ENCODE measurements around the gene APOA5.

APOA5 gene

GRCh38 chr11:116800610-116801009, 8.9 kb upstream of the APOA5 start:
- H3K9me3 ChIP-seq (ENCODE audit: low read length) = no peaks in the 10 kb centered on the region
- H3K36me3 ChIP-seq (ENCODE audit: insufficient read depth, low read length) = no peaks in the 10 kb centered on the region
- no peak overlapping the region for H2AFZ ChIP-seq (ENCODE audit: low read depth, low read length)
- H3K4me3 ChIP-seq (ENCODE audit: low read length) = no peak overlapping the region
- no peaks in the 10 kb centered on the region for H3K4me1 ChIP-seq (ENCODE audit: insufficient read depth, low read length)
- H3K27me3 ChIP-seq (ENCODE audit: insufficient read depth, low read length) = no peaks in the 10 kb centered on the region

DNA sequence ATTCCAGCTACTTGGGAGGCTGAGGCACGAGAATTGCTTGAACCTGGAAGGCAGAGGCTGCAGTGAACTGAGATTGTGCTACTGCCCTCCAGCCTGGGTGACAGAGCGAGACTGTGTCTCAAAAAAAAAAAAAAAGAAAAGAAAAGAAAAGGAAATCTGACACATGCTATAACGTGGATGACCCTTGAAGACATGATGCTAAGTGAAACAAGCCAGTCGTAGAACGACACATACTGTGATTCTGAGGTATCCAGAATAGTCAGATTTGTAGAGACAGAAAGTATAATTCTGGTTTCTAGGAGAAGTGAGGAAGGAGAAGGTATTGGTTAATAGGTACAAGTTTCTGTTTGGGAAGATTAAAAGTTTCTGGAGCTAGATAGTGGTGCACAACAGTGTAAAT, 6.7 kb upstream of the APOA5 start:
- H3K36me3 ChIP-seq (ENCODE audit: insufficient read depth, low read length) = no peaks in the 10 kb centered on the region
- no peaks in the 10 kb centered on the region for H3K9me3 ChIP-seq (ENCODE audit: low read length)
- no peak overlapping the region for H3K4me3 ChIP-seq (ENCODE audit: low read length)
- no peaks in the 10 kb centered on the region for H3K27me3 ChIP-seq (ENCODE audit: insufficient read depth, low read length)
- H2AFZ ChIP-seq (ENCODE audit: low read depth, low read length) = no peak overlapping the region
- no peaks in the 10 kb centered on the region for H3K4me1 ChIP-seq (ENCODE audit: insufficient read depth, low read length)

- Histone ChIP-seq H3K4me1 (ENCODE audit: insufficient read depth, low read length) (no peaks in the 10 kb centered on the region), H2AFZ (ENCODE audit: low read depth, low read length) (no peak overlapping the region), H3K4me3 (ENCODE audit: low read length) (no peak overlapping the region), H3K9me3 (ENCODE audit: low read length) (no peaks in the 10 kb centered on the region), H3K36me3 (ENCODE audit: insufficient read depth, low read length) (no peaks in the 10 kb centered on the region), H3K27me3 (ENCODE audit: insufficient read depth, low read length) (no peaks in the 10 kb centered on the region)
Observed at GRCh38 chr11:116797816-116798215, 6.1 kb upstream of the APOA5 start.

DNA sequence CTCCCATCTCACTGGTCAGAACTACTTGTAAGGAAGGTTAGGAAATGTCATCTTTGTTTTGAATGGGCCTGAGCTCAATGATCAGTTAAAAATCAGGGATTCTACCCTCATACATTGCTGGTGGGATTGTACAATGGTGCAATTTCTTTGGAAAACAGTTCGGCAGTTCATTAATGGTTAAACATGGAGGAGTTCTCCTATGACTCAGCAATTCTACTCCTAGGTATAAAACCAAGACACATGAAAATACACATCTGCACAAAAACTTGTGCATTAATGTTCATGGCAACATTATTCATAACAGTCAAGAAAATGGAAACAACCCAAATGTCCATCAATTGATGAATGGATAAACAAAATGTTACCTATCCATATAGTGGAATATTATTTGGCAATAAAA, 4.9 kb upstream of the APOA5 start:
- H3K4me1 ChIP-seq (ENCODE audit: insufficient read depth, low read length) = no peaks in the 10 kb centered on the region
- H2AFZ ChIP-seq (ENCODE audit: low read depth, low read length) = no peak overlapping the region
- no peaks in the 10 kb centered on the region for H3K36me3 ChIP-seq (ENCODE audit: insufficient read depth, low read length)
- H3K4me3 ChIP-seq (ENCODE audit: low read length) = no peak overlapping the region
- H3K9me3 ChIP-seq (ENCODE audit: low read length) = no peaks in the 10 kb centered on the region
- H3K27me3 ChIP-seq (ENCODE audit: insufficient read depth, low read length) = no peaks in the 10 kb centered on the region

- Histone ChIP-seq H2AFZ (ENCODE audit: low read depth, low read length) (no peak overlapping the region), H3K36me3 (ENCODE audit: insufficient read depth, low read length) (no peaks in the 10 kb centered on the region), H3K4me1 (ENCODE audit: insufficient read depth, low read length) (no peaks in the 10 kb centered on the region), H3K27me3 (ENCODE audit: insufficient read depth, low read length) (no peaks in the 10 kb centered on the region), H3K9me3 (ENCODE audit: low read length) (no peaks in the 10 kb centered on the region), H3K4me3 (ENCODE audit: low read length) (no peak overlapping the region)
Observed at GRCh38 chr11:116794851-116795250, 3.2 kb upstream of the APOA5 start.

- H3K9me3 ChIP-seq (ENCODE audit: low read length) = no peaks in the 10 kb centered on the region
Observed at GRCh38 chr11:116793772-116794097, 2.1 kb upstream of the APOA5 start.

GRCh38 chr11:116792869-116793771, 1.4 kb upstream of the APOA5 start:
- Histone ChIP-seq H2AFZ (ENCODE audit: low read depth, low read length) (no peak overlapping the region), H3K9me3 (ENCODE audit: low read length) (no peaks in the 10 kb centered on the region), H3K36me3 (ENCODE audit: insufficient read depth, low read length) (no peaks in the 10 kb centered on the region), H3K4me3 (ENCODE audit: low read length) (no peak overlapping the region), H3K27me3 (ENCODE audit: insufficient read depth, low read length) (no peaks in the 10 kb centered on the region), H3K4me1 (ENCODE audit: insufficient read depth, low read length) (peaks cover 5% of the 10 kb centered on the region)

More at GRCh38 chr11:116793772-116794097, 2.1 kb upstream of the APOA5 start:
- no peak overlapping the region for H3K4me3 ChIP-seq (ENCODE audit: low read length)
- H2AFZ ChIP-seq (ENCODE audit: low read depth, low read length) = no peak overlapping the region
- H3K27me3 ChIP-seq (ENCODE audit: insufficient read depth, low read length) = no peaks in the 10 kb centered on the region
- no peaks in the 10 kb centered on the region for H3K4me1 ChIP-seq (ENCODE audit: insufficient read depth, low read length)
- H3K36me3 ChIP-seq (ENCODE audit: insufficient read depth, low read length) = no peaks in the 10 kb centered on the region

DNA sequence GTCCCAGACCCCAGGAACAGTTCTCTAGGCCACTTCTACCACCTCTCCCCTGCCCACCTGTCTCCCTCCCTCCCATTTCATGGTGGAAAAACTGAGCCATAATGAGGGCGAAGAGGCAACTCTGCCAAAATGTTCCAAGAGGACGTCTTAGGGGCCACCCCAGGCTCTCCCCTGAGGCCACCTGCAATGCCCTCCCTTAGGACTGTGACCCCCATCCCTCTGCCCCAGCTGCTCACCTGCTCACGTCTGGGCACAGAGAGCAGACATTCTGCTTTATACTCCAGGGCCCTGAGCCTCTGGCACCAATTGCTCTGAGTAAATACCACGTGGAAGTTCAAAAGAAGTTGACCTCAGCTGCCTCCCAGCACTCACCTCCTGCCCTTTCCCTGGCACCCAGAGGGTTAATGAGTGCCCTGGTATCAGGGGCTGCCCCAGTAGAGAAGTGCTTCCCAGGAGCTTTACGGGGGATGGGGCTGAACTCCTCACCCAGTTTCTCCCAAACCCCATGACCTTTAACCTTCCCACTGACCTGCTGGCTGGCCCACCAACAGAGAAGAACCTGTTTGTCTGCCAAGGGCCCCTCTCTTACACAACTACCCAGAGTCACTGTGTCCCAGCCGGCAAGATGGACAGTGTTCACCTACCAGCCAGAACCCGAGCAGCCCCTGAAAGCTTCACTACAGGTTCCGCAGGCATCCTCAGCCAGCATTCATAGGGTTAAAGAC, 627 bp upstream of the APOA5 start:
- H3K27me3 ChIP-seq (ENCODE audit: insufficient read depth, low read length) = no peaks in the 10 kb centered on the region
- H3K36me3 ChIP-seq (ENCODE audit: insufficient read depth, low read length) = no peaks in the 10 kb centered on the region
- H3K4me3 ChIP-seq (ENCODE audit: low read length) = no peak overlapping the region
- peaks cover 7% of the 10 kb centered on the region for H3K4me1 ChIP-seq (ENCODE audit: insufficient read depth, low read length)
- no peak overlapping the region for H2AFZ ChIP-seq (ENCODE audit: low read depth, low read length)
- no peaks in the 10 kb centered on the region for H3K9me3 ChIP-seq (ENCODE audit: low read length)

DNA sequence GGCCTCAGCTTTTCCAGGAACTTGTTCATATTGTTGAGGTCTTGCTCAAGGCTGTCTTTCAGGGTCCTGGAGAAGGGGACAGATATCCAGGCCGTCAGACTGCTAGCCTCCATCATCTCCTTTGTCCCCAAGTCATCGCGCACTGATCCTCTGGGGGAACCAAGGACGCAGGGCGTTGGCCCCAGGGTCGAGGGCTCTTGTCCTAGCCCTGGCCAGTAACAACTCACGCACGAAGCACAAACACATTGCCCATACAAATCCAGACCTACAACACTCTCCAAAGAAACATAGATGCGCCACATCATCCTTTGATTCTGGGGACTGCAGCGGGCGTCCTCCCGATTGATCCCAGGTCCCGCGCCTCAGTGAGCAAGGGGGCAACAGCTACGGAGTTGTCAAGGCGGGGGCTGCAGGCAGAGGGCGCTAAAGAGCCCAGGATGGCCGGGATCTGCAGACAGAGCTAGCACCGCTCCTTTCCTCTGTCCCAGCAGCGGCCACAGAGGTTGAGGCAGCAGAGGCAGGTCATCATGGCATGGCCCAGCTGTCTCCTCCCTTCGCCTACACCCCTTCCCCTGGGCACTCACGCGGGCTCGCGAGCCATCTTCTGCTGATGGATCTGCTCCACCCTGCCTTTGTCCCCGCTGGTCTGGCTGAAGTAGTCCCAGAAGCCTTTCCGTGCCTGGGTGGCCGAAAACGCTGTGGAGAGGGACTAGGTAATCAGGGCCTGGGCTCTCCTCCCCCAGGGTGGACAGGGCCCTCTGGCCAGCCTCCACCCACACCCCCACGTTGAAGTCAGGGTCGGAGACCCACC, 472 bp downstream of the APOA5 start:
- H3K36me3 ChIP-seq (ENCODE audit: insufficient read depth, low read length) = peaks cover 6% of the 10 kb centered on the region
- H3K4me3 ChIP-seq (ENCODE audit: low read length) = no peak overlapping the region
- no peaks in the 10 kb centered on the region for H3K27me3 ChIP-seq (ENCODE audit: insufficient read depth, low read length)
- no peaks in the 10 kb centered on the region for H3K9me3 ChIP-seq (ENCODE audit: low read length)
- peak overlapping the region; percentile 6 for H2AFZ ChIP-seq (ENCODE audit: low read depth, low read length)
- H3K4me1 ChIP-seq (ENCODE audit: insufficient read depth, low read length) = peaks cover 15% of the 10 kb centered on the region

- Histone ChIP-seq H3K9me3 (ENCODE audit: low read length) (no peaks in the 10 kb centered on the region), H3K27me3 (ENCODE audit: insufficient read depth, low read length) (no peaks in the 10 kb centered on the region), H3K36me3 (ENCODE audit: insufficient read depth, low read length) (peaks cover 15% of the 10 kb centered on the region), H3K4me3 (ENCODE audit: low read length) (no peak overlapping the region), H3K4me1 (ENCODE audit: insufficient read depth, low read length) (peaks cover 15% of the 10 kb centered on the region), H2AFZ (ENCODE audit: low read depth, low read length) (no peak overlapping the region)
Observed at GRCh38 chr11:116790167-116791001, 1.3 kb downstream of the APOA5 start.

- H3K4me1 ChIP-seq (ENCODE audit: insufficient read depth, low read length) = peaks cover 15% of the 10 kb centered on the region
- no peak overlapping the region for H2AFZ ChIP-seq (ENCODE audit: low read depth, low read length)
- peaks cover 29% of the 10 kb centered on the region for H3K36me3 ChIP-seq (ENCODE audit: insufficient read depth, low read length)
- H3K27me3 ChIP-seq (ENCODE audit: insufficient read depth, low read length) = no peaks in the 10 kb centered on the region
- H3K4me3 ChIP-seq (ENCODE audit: low read length) = no peak overlapping the region
- H3K9me3 ChIP-seq (ENCODE audit: low read length) = no peaks in the 10 kb centered on the region
Observed at GRCh38 chr11:116788975-116789374, 2.7 kb downstream of the APOA5 start.

DNA sequence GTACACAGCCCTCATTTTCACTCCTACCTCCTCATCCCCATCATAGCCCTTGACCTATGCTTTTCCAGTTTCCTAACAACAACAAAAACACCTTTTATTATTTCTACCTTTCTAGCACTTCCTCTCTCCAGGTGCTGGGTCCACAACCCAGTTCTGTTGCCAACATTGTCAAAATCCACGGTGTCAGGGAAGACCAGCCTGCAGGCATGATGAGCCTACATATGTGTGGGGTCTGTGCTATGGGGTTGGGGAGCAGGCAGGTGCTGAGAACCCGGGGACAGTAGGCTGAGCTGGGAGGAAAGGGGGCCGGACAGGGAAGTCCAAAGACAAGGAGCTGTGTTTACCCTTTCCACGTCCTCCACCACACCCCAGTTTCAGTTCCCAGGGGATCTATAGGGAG, 3.1 kb downstream of the APOA5 start:
- H3K4me1 ChIP-seq (ENCODE audit: insufficient read depth, low read length) = peaks cover 15% of the 10 kb centered on the region
- peak overlapping the region; percentile 69 for H3K4me3 ChIP-seq (ENCODE audit: low read length)
- peaks cover 33% of the 10 kb centered on the region for H3K36me3 ChIP-seq (ENCODE audit: insufficient read depth, low read length)
- no peaks in the 10 kb centered on the region for H3K27me3 ChIP-seq (ENCODE audit: insufficient read depth, low read length)
- H2AFZ ChIP-seq (ENCODE audit: low read depth, low read length) = peak overlapping the region; percentile 72
- H3K9me3 ChIP-seq (ENCODE audit: low read length) = no peaks in the 10 kb centered on the region

All from neuron (in vitro differentiated cells).